Activated naive CD4-positive, alpha-beta T cell (primary cell): ENCODE measurements around the gene CBLN3.

Experiments
- DNase-seq, 4 experiments: peaks; one replicate each; lab custom pipeline; 2025; lab: John Stamatoyannopoulos, UW

Gene CBLN3

GRCh38 chr14:24426150-24426911, 3.1 kb downstream of the CBLN3 start:
- no peak for DNase-seq

- no peak for DNase-seq
These were observed 3.8 kb downstream of the CBLN3 start for GRCh38 chr14:24425704-24426103.

- no peak for DNase-seq
These were observed 6.5 kb downstream of the CBLN3 start for GRCh38 chr14:24422694-24423601.

GRCh38 chr14:24422261-24422660, 7.2 kb downstream of the CBLN3 start:
- DNase-seq, result no peak

GRCh38 chr14:24418492-24418873, 11.0 kb downstream of the CBLN3 start:
- DNase-seq, result no peak

- no peak for DNase-seq
These were observed 11.5 kb downstream of the CBLN3 start for GRCh38 chr14:24417832-24418491.

- DNase-seq, result no peak
These were observed 12.4 kb downstream of the CBLN3 start for GRCh38 chr14:24416932-24417619.

- no peak for DNase-seq
These were observed 13.1 kb downstream of the CBLN3 start for GRCh38 chr14:24416254-24416931.

GRCh38 chr14:24415421-24416253, 13.8 kb downstream of the CBLN3 start:
- no peak for DNase-seq

- no peak for DNase-seq
These were observed 14.6 kb downstream of the CBLN3 start for GRCh38 chr14:24414732-24415420.

GRCh38 chr14:24414077-24414476, 15.4 kb downstream of the CBLN3 start:
- no peak for DNase-seq

- no peak for DNase-seq
These were observed 17.8 kb downstream of the CBLN3 start for GRCh38 chr14:24411443-24412389.

- DNase-seq, result no peak
These were observed 19.5 kb downstream of the CBLN3 start for GRCh38 chr14:24409956-24410355.

GRCh38 chr14:24409192-24409591, 20.3 kb downstream of the CBLN3 start:
- no peak for DNase-seq

- no peak for DNase-seq
These were observed 20.7 kb downstream of the CBLN3 start for GRCh38 chr14:24408764-24409163.

- no peak for DNase-seq
These were observed 21.7 kb downstream of the CBLN3 start for GRCh38 chr14:24407608-24408325.

- DNase-seq, result no peak
These were observed 23.1 kb downstream of the CBLN3 start for GRCh38 chr14:24406416-24406815.

GRCh38 chr14:24404814-24405213, 24.7 kb downstream of the CBLN3 start:
- DNase-seq, result no peak
